Fibroblast of mammary gland (primary cell): ENCODE data around the gene TCP10L.
A peak's percentile ranks its signal among the peaks of the same experiment; 100 is the strongest.

ENCODE experiments used
- DNase-seq: peaks from one replicate; pipeline ENCODE4 v3.0.0-alpha.2; 2010; ENCODE audit warnings: low read depth
- H3K4me3 ChIP-seq: 2 replicates; pipeline ENCODE4 v1.5.1; 2011; ENCODE audit warnings: low read depth, mild to moderate bottlenecking, low read length, moderate library complexity; ENCODE audit not compliant: control insufficient read depth
- TF ChIP-seq, protein P1 (sequence below): conservative IDR thresholded peaks from 2 replicates; pipeline ENCODE4 v1.5.1; 2011; ENCODE audit warnings: low read depth, low read length, inconsistent platforms; ENCODE audit not compliant: control insufficient read depth, insufficient read depth

Gene TCP10L

DNA sequence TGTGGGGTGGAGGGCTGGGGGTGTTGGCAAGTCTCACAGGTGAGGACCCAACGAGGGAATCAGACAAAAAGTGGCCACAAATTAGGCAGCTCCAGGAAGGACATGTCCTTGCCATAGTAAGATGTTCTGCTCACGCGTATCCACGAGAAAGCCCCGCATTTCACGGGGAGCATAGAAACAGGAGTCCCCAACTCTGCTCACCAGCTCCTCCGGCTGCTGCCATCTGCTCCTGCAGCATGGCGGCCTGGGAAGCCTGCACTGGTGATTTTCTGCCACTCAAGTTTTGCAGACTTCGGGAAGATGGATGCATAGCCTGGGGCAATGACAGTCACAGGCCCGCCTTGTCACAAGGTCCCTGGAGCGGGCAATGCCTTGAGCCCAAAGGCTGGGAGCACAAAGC, 9.3 kb downstream of the TCP10L start:
- no peak for DNase-seq
- TF ChIP-seq, protein P1, sequence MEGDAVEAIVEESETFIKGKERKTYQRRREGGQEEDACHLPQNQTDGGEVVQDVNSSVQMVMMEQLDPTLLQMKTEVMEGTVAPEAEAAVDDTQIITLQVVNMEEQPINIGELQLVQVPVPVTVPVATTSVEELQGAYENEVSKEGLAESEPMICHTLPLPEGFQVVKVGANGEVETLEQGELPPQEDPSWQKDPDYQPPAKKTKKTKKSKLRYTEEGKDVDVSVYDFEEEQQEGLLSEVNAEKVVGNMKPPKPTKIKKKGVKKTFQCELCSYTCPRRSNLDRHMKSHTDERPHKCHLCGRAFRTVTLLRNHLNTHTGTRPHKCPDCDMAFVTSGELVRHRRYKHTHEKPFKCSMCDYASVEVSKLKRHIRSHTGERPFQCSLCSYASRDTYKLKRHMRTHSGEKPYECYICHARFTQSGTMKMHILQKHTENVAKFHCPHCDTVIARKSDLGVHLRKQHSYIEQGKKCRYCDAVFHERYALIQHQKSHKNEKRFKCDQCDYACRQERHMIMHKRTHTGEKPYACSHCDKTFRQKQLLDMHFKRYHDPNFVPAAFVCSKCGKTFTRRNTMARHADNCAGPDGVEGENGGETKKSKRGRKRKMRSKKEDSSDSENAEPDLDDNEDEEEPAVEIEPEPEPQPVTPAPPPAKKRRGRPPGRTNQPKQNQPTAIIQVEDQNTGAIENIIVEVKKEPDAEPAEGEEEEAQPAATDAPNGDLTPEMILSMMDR = no peak

DNA sequence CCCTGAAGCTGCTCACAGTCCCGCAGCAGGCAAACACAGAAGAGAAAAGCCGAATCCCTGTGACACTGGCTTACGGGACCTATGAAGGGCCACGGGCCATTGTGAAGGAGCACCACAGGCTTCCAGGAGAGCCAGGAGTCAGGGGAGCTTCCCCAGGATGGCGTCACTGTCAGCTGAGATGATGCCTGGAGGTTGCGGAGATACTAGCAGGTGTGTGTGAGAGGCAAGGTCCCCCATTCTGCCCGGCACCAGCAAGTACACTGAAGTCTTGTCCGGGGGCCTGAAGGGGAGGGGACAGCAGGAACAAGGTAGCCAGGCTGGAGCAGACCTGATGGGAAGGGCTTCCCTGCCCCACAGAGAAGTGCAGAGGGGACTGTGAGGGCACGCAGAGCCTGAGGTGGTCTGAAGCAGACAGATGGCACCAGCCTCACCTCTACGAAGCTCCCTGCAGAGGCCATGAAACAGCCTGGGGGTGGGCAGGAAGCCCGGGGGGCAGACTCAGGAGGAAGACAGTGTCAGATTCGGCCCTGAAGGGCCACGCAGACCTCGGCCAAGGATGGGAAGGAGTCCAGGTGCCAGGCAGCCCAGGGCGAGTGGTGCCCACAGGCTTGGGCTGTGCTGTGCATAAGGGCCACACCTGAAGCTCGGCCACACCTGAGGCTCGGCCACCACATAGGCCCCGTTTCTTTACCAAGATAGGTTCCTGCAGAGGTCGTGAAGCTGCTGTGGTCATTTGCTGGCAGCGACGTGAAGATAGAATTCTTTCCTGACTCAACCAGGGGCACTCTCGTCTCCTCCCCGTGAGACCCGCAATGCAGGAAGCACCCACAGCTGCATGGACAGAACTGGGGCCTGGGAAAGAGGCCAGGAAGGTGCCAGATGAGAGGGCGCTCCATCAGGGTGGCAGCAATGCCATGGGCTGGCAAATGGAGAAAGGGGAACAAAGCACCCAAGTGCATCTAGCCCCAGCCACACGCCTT, 10.1 kb downstream of the TCP10L start:
- DNase-seq = no peak
- TF ChIP-seq, protein P1 = no peak
- H3K4me3 ChIP-seq = no peak overlapping the region

More for the DNA sequence above, 9.3 kb downstream of the TCP10L start:
- H3K4me3 ChIP-seq = no peak overlapping the region

DNA sequence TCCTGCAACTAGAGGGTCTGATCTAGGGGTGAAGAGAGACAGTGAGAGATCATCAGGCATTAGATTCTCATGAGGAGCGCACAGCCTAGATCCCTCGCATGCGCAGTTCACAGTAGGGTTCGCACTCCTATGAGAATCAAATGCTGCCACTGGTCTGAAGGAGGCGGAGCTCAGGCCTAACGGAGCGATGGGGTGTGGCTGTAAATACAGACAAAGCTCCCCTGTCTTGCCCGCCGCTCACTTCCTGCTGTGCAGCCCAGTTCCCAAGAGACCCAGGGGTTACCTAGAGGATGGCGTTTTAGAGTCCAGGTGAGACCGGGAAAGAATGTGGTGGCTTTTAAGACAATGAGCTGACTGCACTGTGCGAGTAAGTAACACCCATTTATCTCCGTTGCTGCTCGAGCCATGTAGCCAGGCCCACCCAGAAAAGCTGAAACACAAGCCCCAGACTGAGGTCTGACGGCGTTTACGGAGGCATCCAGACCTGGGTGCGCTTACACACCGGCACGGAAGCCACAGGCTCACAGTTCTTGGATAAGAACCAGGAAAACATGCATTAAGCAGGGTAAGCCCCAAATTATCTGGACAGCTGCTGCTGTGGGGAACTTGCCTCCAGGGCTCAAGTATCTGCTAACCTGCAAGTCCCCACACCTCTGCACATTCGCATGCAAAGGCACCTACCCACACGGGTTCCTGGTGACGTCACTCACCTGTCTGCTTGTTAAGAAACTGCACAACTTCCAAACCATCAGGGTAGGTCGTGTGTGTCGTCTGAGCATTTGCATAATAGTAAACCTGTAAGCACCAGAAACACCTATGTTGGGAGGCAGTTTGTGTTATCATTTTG, 12.5 kb downstream of the TCP10L start:
- TF ChIP-seq, protein P1 = no peak
- H3K4me3 ChIP-seq = no peak overlapping the region
- no peak for DNase-seq

DNA sequence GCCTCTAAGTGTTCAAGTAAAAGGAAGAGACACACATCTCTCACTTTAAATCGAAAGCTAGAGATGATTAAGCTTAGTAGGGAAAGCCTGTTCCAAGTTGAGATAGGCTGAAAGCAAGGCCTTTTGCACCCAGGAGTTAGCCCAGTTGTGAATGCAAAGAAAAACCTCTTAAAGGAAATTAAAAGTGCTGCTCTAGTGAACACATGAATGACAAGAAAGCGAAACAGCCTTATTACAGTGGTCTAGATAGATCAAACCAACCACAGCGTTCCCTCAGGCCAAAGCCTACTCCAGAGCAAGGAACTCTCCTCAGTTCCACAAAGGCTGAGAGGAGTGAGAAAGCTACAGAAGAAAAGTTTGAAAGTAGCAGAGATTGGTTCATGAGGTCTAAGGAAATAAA, 14.9 kb downstream of the TCP10L start:
- TF ChIP-seq, protein P1 = no peak
- no peak for DNase-seq
- H3K4me3 ChIP-seq = no peak overlapping the region

DNA sequence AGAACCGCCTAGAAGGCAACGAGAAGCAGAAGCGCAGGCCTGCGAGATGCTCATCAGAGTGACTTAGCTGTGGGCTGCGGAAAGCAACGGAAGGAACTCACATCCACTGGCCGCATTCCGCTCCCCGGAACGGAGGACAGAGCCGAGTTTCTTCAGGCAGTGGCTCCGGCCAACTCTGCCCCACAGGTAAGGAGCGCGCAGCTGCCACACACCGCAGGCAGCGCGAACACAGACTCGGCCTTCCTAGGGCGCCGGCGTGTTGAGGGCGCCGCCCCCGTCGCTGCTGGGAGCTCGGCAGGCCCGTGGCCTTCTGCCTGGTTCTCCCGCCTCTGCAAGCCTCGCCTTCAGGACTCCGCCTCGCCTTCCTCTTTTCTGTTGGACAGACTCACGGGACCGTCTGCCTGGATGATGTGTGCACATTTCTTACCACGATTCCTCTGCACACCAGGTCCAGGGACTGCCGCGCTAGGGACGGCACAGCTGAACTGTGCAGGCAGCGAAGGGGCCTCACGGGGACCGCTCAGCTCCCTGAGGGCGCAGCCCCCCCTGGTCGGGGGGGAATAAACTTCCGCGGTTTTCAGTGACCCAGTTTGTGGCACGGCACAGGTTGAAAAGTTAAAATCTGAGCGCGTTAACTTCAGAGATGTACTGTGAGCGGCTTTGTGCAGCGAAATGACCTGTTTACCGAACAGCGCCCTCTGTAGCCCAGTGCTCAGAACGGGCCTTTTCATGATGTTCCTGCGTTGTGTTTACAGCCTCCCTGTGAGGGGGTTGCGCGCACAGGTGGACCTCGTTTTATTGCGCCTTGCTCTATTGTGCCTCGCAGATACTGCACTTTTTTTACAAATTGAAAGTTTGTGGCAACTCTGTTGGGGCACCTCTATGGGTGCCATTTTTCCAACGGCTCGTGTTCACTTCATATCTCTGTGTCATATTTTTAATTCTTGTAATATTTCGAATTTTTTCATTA, 15.8 kb downstream of the TCP10L start:
- peak; percentile 79 for DNase-seq
- TF ChIP-seq, protein P1 = peak; percentile 94
- H3K4me3 ChIP-seq = peak overlapping the region; percentile 70

DNA sequence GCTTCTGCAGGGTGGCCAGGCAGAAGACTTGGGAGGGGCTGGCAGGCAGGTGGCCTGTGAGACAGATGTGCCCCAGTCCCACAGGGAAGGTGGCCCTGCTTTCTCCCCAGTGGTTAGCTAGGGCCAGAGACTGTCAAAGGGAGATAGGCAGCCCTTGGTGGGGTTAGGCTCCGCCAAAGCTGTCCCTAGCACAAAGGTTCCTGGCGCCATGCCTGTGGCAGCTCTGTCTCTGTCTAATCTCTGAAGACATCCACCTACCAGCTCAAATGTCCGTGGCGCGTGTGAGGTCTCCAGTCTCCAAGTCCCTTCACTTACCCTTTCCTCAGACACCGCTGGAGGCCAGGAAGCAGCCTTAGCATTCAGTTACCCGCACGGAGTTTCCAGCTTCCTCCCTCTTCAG, 17.7 kb downstream of the TCP10L start:
- DNase-seq = no peak
- TF ChIP-seq, protein P1 = no peak

More for the DNA sequence above, 17.7 kb downstream of the TCP10L start:
- H3K4me3 ChIP-seq = no peak overlapping the region
